B cell (primary cell): Measurements from ENCODE around the gene SLC45A2. TPM values are rescaled to one million over a fixed set of nuclear protein-coding genes. Genes with fewer than 3 reads are reported as not detected.

Experiments
- ATAC-seq: fragments of 200-7000 bp; cut with Tn5 transposase; one replicate; pipeline ENCODE4 v1.10.0; 2021; ENCODE audit warnings: low read depth, mild to moderate bottlenecking, moderate number of reproducible peaks, moderate library complexity
- CTCF ChIA-PET: fragments of 350-600 bp; sonication (Branson Sonifier 250); formaldehyde crosslinking; loops from one replicate; lab custom pipeline; 2021; ENCODE audit warnings: antibody characterized with exemption, inconsistent platforms; lab: Charles Lee
- POLR2A ChIA-PET: fragments of 350-600 bp; sonication (Branson Sonifier 250); formaldehyde crosslinking; loops from one replicate; lab custom pipeline; 2021; ENCODE audit warnings: antibody characterized with exemption; lab: Charles Lee
- DNase-seq: peaks from one replicate; pipeline ENCODE4 v3.0.0; 2013
- H2AFZ ChIP-seq: 2 replicates; pipeline ENCODE4 v1.6.1; 2012; ENCODE audit warnings: mild to moderate bottlenecking, low read depth, low read length; ENCODE audit not compliant: insufficient read depth, poor library complexity, severe bottlenecking
- H3K27ac ChIP-seq, 2 donors: 1 replicate in 1 of 2; 2 replicates in 1 of 2; pipeline ENCODE4 v1.5.1; 2012 to 2013; ENCODE audit warnings: low read length in 2 of 2, mild to moderate bottlenecking in 2 of 2, moderate library complexity in 1 of 2
- H3K27me3 ChIP-seq, 4 experiments: fragments of 200-600 bp in 1 of 4; sonication (generic) in 1 of 4; replicated peaks in 1 of 4; 1 replicate in 2 of 4; 2 replicates in 2 of 4; pipeline versions ENCODE4 v1.6.1 to v1.7.0; 2013 to 2016; ENCODE audit warnings: low read length in 3 of 4, mild to moderate bottlenecking in 2 of 4, mixed read lengths in 1 of 4, moderate library complexity in 1 of 4; ENCODE audit not compliant: insufficient read depth in 4 of 4, control insufficient read depth in 3 of 4; ENCODE audit errors: control extremely low read depth in 1 of 4
- H3K36me3 ChIP-seq, 2 experiments: replicated peaks in 1 of 2; 1 replicate in 1 of 2; 2 replicates in 1 of 2; pipeline versions ENCODE4 v1.6.1 to v1.7.1; 2013; ENCODE audit warnings: low read length in 1 of 2; ENCODE audit not compliant: insufficient read depth in 2 of 2, control insufficient read depth in 1 of 2; ENCODE audit errors: control extremely low read depth in 1 of 2, extremely low read depth in 1 of 2
- H3K4me1 ChIP-seq, 2 donors: fragments of 200-600 bp in 1 of 2; sonication (generic) in 1 of 2; 1 replicate in 1 of 2; 2 replicates in 1 of 2; pipeline versions ENCODE4 v1.5.1 to v1.6.1; 2013 to 2017; ENCODE audit warnings: low read length in 2 of 2; ENCODE audit not compliant: control insufficient read depth in 2 of 2, insufficient read depth in 2 of 2
- H3K4me2 ChIP-seq: replicated peaks from 2 replicates; pipeline ENCODE3; 2012; ENCODE audit warnings: mild to moderate bottlenecking, low read depth, low read length; ENCODE audit not compliant: poor library complexity, severe bottlenecking
- H3K4me3 ChIP-seq, 5 experiments: fragments of 200-600 bp in 1 of 5; sonication (generic) in 1 of 5; 1 replicate in 3 of 5; 2 replicates in 2 of 5; pipeline versions ENCODE4 v1.5.1 to v1.7.0; 2011 to 2016; ENCODE audit warnings: low read length in 4 of 5, mild to moderate bottlenecking in 4 of 5, low read depth in 2 of 5, control low read depth in 1 of 5, moderate library complexity in 1 of 5; ENCODE audit not compliant: insufficient read depth in 1 of 5; ENCODE audit errors: control extremely low read depth in 1 of 5, extremely low read depth in 1 of 5
- H3K79me2 ChIP-seq: fragments of 200-600 bp; sonication (generic); one replicate; pipeline ENCODE4 v1.6.0; 2016; ENCODE audit warnings: low read length; ENCODE audit not compliant: control insufficient read depth, insufficient read depth
- H3K9ac ChIP-seq: fragments of 200-600 bp; sonication (generic); 2 replicates; pipeline ENCODE4 v1.6.1; 2017; ENCODE audit warnings: mild to moderate bottlenecking, low read length, moderate library complexity
- H3K9me3 ChIP-seq, 3 donors: one replicate each; pipeline versions ENCODE4 v1.6.1 to v1.7.1; 2013; ENCODE audit warnings: low read length in 2 of 3; ENCODE audit not compliant: control insufficient read depth in 2 of 3, insufficient read depth in 1 of 3; ENCODE audit errors: control extremely low read depth in 1 of 3
- H4K20me1 ChIP-seq: 2 replicates; pipeline ENCODE4 v1.6.0; 2012; ENCODE audit warnings: mild to moderate bottlenecking, low read length; ENCODE audit not compliant: insufficient read depth, control insufficient read depth, poor library complexity, severe bottlenecking
- H3K27ac Mint-ChIP-seq: one replicate; pipeline ENCODE4 v1.8.0; 2021; ENCODE audit warnings: mixed read lengths
- H3K27me3 Mint-ChIP-seq: one replicate; pipeline ENCODE4 v1.8.0; 2021; ENCODE audit warnings: mixed read lengths
- H3K4me1 Mint-ChIP-seq: one replicate; pipeline ENCODE4 v1.8.0; 2021; ENCODE audit warnings: mixed read lengths
- H3K4me3 Mint-ChIP-seq: one replicate; pipeline ENCODE4 v1.8.0; 2021; ENCODE audit warnings: mixed read lengths
- H3K9me3 Mint-ChIP-seq: one replicate; pipeline ENCODE4 v1.8.0; 2022; ENCODE audit warnings: mixed read lengths; ENCODE audit not compliant: insufficient read depth
- EZH2 ChIP-seq: IDR thresholded peaks from 2 replicates; pipeline ENCODE4 v1.6.1; 2012; ENCODE audit warnings: borderline replicate concordance, low read depth, mild to moderate bottlenecking, moderate library complexity, low read length; ENCODE audit not compliant: insufficient read depth, poor library complexity, severe bottlenecking
- WGBS: methylation state at CpG from one replicate; pipeline ENCODE4 v1.1.5; 2013; ENCODE audit warnings: missing lambda C conversion rate; ENCODE audit not compliant: insufficient coverage; 5-methylcytosine and 5-hydroxymethylcytosine counted together
- intact Hi-C: fragments of 100-400 bp; cut with micrococcal nuclease; formaldehyde crosslinking; loops from one replicate; pipeline ENCODE4 v1.10.0; 2022
- polyA plus RNA-seq: library from polyadenylated mRNA; depleted of rRNA; stranded (reverse); fragments of >200 nt; gene quantifications from 2 replicates; pipeline ENCODE4 v1.2.3, GENCODE V29; 2012
- total RNA-seq, 2 donors: library from RNA; stranded (reverse); fragments of 120-200 nt in 1 of 2; gene quantifications; 1 replicate in 1 of 2; 2 replicates in 1 of 2; pipeline versions ENCODE4 v1.2.3 to v1.2.4, GENCODE V29; 2013 to 2022
- TF ChIP-seq, protein P1 (sequence below): fragments of 200-600 bp; IDR thresholded peaks from one replicate; pipeline ENCODE4 v1.8.0; 2022; ENCODE audit warnings: antibody characterized with exemption, mild to moderate bottlenecking

The SLC45A2 gene
- total and polyA plus RNA-seq, 2 donors (not counting 1 experiment from before 2014, with no cell fraction given): not detected

- Mint-ChIP-seq H3K27ac (no peak overlapping the region), H3K9me3 (peaks cover 2% of the 10 kb centered on the region), H3K27me3 (no peaks in the 10 kb centered on the region), H3K4me3 (no peak overlapping the region), H3K4me1 (no peaks in the 10 kb centered on the region)
- Histone ChIP-seq H2AFZ (no peak overlapping the region), H3K4me1 (no peaks in the 10 kb centered on the region), H3K79me2 (no peaks in the 10 kb centered on the region), H3K9me3 (no peaks in the 10 kb centered on the region), H3K27ac (no peak overlapping the region), H3K27me3 (no peaks in the 10 kb centered on the region), H3K36me3 (peaks cover 8 to 27% of the 10 kb centered on the region in 2 experiments), H4K20me1 (no peaks in the 10 kb centered on the region), H3K4me2 (no peak overlapping the region), H3K9ac (no peak overlapping the region), H3K4me3 (no peak overlapping the region)
- intact Hi-C loops: no loop called here
- WGBS: 100% methylated on average over 1 of the region's 2 CpGs
- ATAC-seq (no peak), DNase-seq (no peak)
- ChIA-PET CTCF (no interaction called here), POLR2A (no interaction called here)
- TF ChIP-seq, protein P1, sequence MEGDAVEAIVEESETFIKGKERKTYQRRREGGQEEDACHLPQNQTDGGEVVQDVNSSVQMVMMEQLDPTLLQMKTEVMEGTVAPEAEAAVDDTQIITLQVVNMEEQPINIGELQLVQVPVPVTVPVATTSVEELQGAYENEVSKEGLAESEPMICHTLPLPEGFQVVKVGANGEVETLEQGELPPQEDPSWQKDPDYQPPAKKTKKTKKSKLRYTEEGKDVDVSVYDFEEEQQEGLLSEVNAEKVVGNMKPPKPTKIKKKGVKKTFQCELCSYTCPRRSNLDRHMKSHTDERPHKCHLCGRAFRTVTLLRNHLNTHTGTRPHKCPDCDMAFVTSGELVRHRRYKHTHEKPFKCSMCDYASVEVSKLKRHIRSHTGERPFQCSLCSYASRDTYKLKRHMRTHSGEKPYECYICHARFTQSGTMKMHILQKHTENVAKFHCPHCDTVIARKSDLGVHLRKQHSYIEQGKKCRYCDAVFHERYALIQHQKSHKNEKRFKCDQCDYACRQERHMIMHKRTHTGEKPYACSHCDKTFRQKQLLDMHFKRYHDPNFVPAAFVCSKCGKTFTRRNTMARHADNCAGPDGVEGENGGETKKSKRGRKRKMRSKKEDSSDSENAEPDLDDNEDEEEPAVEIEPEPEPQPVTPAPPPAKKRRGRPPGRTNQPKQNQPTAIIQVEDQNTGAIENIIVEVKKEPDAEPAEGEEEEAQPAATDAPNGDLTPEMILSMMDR: no peak
- no peak for TF ChIP-seq EZH2
Observed at GRCh38 chr5:33992864-33993263, 8.4 kb upstream of the SLC45A2 start.

DNA sequence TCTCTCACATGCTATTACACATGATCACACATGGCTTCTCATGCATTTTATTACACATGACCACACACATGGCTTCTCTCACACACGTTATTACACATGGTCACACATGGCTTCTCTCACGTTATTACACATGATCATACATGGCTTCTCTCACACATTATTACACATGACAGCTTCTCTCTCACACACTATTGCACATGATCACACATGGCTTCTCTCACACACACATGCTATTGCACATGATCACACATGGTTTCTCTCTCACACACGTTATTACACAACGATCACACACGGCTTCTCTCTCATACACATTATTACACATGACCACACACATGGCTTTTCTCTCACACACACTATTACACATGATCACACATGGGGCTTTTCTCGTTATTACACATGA is 954 bp upstream of the SLC45A2 start:
- H2AFZ ChIP-seq: no peak overlapping the region
- no peaks in the 10 kb centered on the region for H3K4me1 ChIP-seq
- no peak overlapping the region for H3K4me2 ChIP-seq
- over 99% methylated on average over 6 of the region's 6 CpGs for WGBS
- H3K4me3 Mint-ChIP-seq: no peak overlapping the region
- DNase-seq: no peak
- no peaks in the 10 kb centered on the region for H4K20me1 ChIP-seq
- peaks cover 2% of the 10 kb centered on the region for H3K9me3 Mint-ChIP-seq
- ChIA-PET POLR2A (no interaction called here), CTCF (no interaction called here)
- no peak overlapping the region for H3K4me3 ChIP-seq
- H3K9me3 ChIP-seq: no peaks in the 10 kb centered on the region
- no peak for TF ChIP-seq EZH2
- TF ChIP-seq, protein P1: no peak
- no peaks in the 10 kb centered on the region for H3K27me3 ChIP-seq
- H3K4me1 Mint-ChIP-seq: no peaks in the 10 kb centered on the region
- intact Hi-C loops: no loop called here
- H3K27me3 Mint-ChIP-seq: no peaks in the 10 kb centered on the region
- ATAC-seq: no peak
- H3K27ac ChIP-seq: no peak overlapping the region
- H3K79me2 ChIP-seq: no peaks in the 10 kb centered on the region
- no peak overlapping the region for H3K27ac Mint-ChIP-seq
- no peak overlapping the region for H3K9ac ChIP-seq
- peaks cover 2 to 18% of the 10 kb centered on the region in 2 experiments for H3K36me3 ChIP-seq
